ENCODE measurements around the gene MYO5C. TPM values are rescaled to one million over a fixed set of nuclear protein-coding genes. Genes with fewer than 3 reads are reported as not detected.

MYO5C gene
- total RNA-seq, 1 donor from 2014 or later = 74.7 TPM

DNA sequence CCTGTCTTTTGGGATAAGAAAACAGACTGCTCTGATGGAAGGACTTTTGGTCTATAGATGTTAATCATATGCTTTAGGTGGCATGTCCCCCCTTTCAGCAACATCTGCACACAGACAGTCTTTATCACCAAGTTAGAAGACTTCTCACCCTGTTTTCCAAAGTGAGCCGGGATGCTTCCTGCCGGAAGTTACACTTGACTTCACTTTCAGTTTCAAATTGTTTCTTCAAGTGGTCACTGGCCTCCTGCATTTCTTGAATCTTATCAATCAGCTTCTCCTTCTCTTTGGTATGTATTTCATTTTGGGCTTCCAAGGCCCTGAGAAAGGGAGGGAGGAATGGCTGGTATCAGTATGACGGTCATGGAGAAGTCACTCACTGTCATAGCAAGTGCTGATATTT is 77.2 kb downstream of the MYO5C start:
- no peaks in the 10 kb centered on the region for H3K9me3 ChIP-seq
- intact Hi-C loops (cut with DNase I) = no loop called here
- DNase-seq = no peak
- H3K4me1 ChIP-seq = no peaks in the 10 kb centered on the region
- H3K27me3 ChIP-seq (ENCODE audit: low read depth) = no peaks in the 10 kb centered on the region
- H3K27ac ChIP-seq = no peak overlapping the region
- H3K36me3 ChIP-seq = peaks cover 49% of the 10 kb centered on the region
- H3K4me3 ChIP-seq = no peak overlapping the region
- TF ChIP-seq, protein P1, sequence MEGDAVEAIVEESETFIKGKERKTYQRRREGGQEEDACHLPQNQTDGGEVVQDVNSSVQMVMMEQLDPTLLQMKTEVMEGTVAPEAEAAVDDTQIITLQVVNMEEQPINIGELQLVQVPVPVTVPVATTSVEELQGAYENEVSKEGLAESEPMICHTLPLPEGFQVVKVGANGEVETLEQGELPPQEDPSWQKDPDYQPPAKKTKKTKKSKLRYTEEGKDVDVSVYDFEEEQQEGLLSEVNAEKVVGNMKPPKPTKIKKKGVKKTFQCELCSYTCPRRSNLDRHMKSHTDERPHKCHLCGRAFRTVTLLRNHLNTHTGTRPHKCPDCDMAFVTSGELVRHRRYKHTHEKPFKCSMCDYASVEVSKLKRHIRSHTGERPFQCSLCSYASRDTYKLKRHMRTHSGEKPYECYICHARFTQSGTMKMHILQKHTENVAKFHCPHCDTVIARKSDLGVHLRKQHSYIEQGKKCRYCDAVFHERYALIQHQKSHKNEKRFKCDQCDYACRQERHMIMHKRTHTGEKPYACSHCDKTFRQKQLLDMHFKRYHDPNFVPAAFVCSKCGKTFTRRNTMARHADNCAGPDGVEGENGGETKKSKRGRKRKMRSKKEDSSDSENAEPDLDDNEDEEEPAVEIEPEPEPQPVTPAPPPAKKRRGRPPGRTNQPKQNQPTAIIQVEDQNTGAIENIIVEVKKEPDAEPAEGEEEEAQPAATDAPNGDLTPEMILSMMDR (IDR thresholded peaks at IDR 0.05) = no peak
- ATAC-seq = no peak

- H3K27ac ChIP-seq = no peak overlapping the region
- TF ChIP-seq, protein P1 (IDR thresholded peaks at IDR 0.05) = no peak
- no peaks in the 10 kb centered on the region for H3K9me3 ChIP-seq
- no peak for DNase-seq
- no peaks in the 10 kb centered on the region for H3K27me3 ChIP-seq (ENCODE audit: low read depth)
- H3K4me1 ChIP-seq = no peaks in the 10 kb centered on the region
- peak; percentile 41 to 44 for ATAC-seq
- intact Hi-C loops (cut with DNase I) = no loop called here
- no peak overlapping the region for H3K4me3 ChIP-seq
- H3K36me3 ChIP-seq = peaks cover 50% of the 10 kb centered on the region
Observed at GRCh38 chr15:52217186-52217585, 78.4 kb downstream of the MYO5C start.

GRCh38 chr15:52214553-52214952 is 81.1 kb downstream of the MYO5C start:
- Histone ChIP-seq H3K4me3 (no peak overlapping the region), H3K27me3 (ENCODE audit: low read depth) (no peaks in the 10 kb centered on the region), H3K9me3 (no peaks in the 10 kb centered on the region), H3K4me1 (no peaks in the 10 kb centered on the region), H3K36me3 (peaks cover 57% of the 10 kb centered on the region), H3K27ac (no peak overlapping the region)
- TF ChIP-seq, protein P1 (IDR thresholded peaks at IDR 0.05) = no peak
- ATAC-seq = no peak
- intact Hi-C loops (cut with DNase I) = no loop called here
- no peak for DNase-seq

GRCh38 chr15:52213206-52213605 is 82.4 kb downstream of the MYO5C start:
- H3K4me3 ChIP-seq = no peak overlapping the region
- no peaks in the 10 kb centered on the region for H3K4me1 ChIP-seq
- H3K27me3 ChIP-seq (ENCODE audit: low read depth) = no peaks in the 10 kb centered on the region
- H3K27ac ChIP-seq = no peak overlapping the region
- intact Hi-C loops (cut with DNase I) = no loop called here
- ATAC-seq (no peak), DNase-seq (no peak)
- H3K36me3 ChIP-seq = peaks cover 62% of the 10 kb centered on the region
- TF ChIP-seq, protein P1 (IDR thresholded peaks at IDR 0.05) = no peak
- H3K9me3 ChIP-seq = no peaks in the 10 kb centered on the region

GRCh38 chr15:52208306-52208946 is 87.2 kb downstream of the MYO5C start:
- no peaks in the 10 kb centered on the region for H3K9me3 ChIP-seq
- ATAC-seq (peak; percentile 69 to 80), DNase-seq (peak; percentile 58)
- H3K27me3 ChIP-seq (ENCODE audit: low read depth) = no peaks in the 10 kb centered on the region
- H3K27ac ChIP-seq = no peak overlapping the region
- intact Hi-C loops (cut with DNase I) = no loop called here
- H3K4me1 ChIP-seq = no peaks in the 10 kb centered on the region
- TF ChIP-seq, protein P1 (IDR thresholded peaks at IDR 0.05) = peak; percentile 66
- H3K36me3 ChIP-seq = peaks cover 73% of the 10 kb centered on the region
- H3K4me3 ChIP-seq = no peak overlapping the region

All from lower lobe of right lung (tissue), 2 donors.